Astrocyte of the cerebellum (primary cell): ENCODE data around the gene CLDN20.

ENCODE experiments used
- DNase-seq: peaks from one replicate; pipeline ENCODE4 v3.0.0-alpha.2; 2011; ENCODE audit warnings: low read depth
- H3K4me3 ChIP-seq: 2 replicates; pipeline ENCODE4 v1.5.1; 2011; ENCODE audit warnings: mild to moderate bottlenecking, low read depth, low read length, moderate library complexity
- CTCF ChIP-seq: IDR thresholded peaks from 2 replicates; pipeline ENCODE4 v1.5.1; 2012; ENCODE audit warnings: low read length, low read depth, moderate library complexity, mild to moderate bottlenecking; ENCODE audit errors: missing control alignments
- in situ Hi-C: cut with HindIII; loops from 2 replicates; pipeline ENCODE4 v1.10.0; 2017; ENCODE audit warnings: low sequenced_read_pairs

Gene CLDN20

DNA sequence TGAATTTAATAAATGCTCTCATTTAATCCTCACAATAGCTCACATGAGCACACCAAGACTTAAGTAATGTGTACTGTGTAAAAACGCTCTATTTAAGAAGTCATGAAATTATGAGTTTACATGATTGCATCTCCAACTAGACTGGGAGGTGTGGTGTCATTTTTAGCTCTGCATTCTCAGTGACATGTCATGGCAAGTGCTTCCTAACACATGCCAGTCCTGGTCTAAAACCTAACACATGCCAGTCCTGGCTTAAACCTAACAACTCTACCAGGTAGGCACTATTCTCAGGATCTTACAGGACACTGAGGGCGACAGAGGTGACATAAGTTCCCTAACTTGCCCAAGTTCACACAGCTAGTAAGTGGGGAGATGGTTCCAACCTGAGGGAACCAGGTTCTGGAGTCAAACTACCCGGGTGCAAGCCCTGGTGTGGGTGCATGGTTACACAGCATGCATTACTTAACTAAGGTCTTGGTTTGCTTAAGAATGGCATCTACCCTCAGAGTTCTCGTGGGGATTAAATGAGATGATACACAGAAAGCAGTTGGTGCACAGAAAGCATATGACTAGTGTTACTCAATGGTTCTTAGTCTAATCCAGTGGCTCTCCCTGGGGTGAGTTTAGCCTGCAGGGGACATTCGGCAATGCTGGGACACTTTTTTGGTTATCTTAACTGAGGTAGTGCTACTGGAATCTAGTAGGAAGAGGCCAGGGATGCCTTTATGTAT is 14.7 kb downstream of the CLDN20 start:
- no peak overlapping the region for H3K4me3 ChIP-seq
- no peak for DNase-seq
- in situ Hi-C loops: no loop called here
- TF ChIP-seq CTCF: no peak

- no peak for DNase-seq
- TF ChIP-seq CTCF: no peak
- H3K4me3 ChIP-seq: no peak overlapping the region
- in situ Hi-C loops: no loop called here
Measured at GRCh38 chr6:155284775-155285174, 21.0 kb downstream of the CLDN20 start.

DNA sequence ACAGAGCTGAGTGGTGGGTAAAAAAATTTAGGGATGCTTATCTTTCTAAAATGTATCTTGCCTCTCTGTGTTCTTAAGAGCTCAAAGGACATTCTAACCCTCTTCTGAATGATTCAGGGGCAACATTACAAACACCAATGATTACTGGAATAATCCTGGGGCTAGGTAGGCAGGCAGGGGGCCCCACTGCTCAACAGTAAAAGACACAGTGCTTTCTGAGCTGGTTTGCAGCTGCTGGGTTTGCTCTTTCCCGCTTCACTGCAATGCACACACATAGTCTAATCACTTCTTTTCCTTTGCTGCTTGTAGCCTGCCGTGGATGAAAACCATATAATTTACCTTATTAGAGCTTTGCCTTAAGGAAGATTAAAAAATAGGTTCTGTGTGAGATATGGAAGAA is 23.9 kb downstream of the CLDN20 start:
- TF ChIP-seq CTCF: peak; percentile 7
- H3K4me3 ChIP-seq: no peak overlapping the region
- DNase-seq: no peak
- in situ Hi-C loops: no loop called here

DNA sequence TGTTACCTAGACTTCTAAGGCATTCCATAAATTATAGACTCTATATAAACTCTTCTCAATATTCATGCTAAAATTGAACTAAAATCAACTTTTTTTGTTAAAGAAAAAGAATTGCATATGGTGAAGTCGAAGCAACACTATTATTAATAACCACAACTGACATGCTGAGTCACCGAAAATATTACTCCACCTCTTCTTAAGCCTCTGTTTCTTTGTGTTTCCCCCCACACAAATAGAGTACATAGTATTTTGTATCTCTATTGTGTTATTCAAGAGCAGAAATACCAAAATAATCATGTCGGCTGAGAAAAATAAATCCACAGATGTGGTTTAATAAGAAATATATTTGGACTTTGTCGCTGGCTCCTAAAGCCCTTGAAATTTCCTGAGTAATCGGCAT is 26.7 kb downstream of the CLDN20 start:
- no peak for DNase-seq
- in situ Hi-C loops: no loop called here
- no peak overlapping the region for H3K4me3 ChIP-seq
- TF ChIP-seq CTCF: no peak

DNA sequence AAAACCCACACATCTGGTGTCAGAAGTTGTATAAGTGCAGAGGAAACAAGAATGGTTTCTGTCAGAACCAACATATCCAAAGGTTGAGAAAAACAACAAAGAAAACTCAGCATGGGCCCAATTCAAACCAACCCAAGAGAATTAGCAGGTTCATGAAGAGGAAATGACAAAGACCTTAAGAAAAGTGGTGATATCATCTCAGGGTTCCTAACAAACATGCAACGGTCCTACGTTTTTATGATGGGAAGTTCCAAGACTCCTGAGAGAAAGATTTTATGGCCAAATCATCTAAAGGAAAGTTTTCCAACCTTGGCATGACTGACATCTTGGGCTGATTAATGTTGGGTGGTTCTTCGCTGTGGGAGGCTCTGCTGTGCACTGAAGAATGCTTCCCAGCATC is 27.5 kb downstream of the CLDN20 start:
- no peak for TF ChIP-seq CTCF
- DNase-seq: no peak
- in situ Hi-C loops: no loop called here
- no peak overlapping the region for H3K4me3 ChIP-seq

- in situ Hi-C loops: no loop called here
- H3K4me3 ChIP-seq: no peak overlapping the region
- TF ChIP-seq CTCF: no peak
- no peak for DNase-seq
Measured at GRCh38 chr6:155292711-155293110, 28.9 kb downstream of the CLDN20 start.

DNA sequence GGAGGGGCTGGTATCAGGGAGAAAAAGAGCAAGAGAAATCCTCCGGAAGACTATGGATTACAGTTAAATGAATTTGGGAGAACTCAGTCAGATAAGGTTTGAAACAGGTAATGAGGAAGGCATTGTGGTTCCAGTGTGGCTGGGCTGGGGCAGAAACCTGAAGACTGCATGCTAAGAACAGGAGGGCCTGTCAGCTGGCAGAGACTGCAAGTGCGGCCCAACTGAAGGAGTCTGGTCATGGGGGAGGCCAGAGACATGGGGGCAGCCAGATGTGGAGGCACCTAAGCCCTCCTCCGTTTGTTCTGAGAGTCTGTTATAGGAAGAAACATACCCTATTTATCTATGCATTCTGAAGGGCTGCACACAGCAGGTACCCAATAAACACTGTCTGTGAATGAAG is 33.9 kb downstream of the CLDN20 start:
- H3K4me3 ChIP-seq: no peak overlapping the region
- in situ Hi-C loops: no loop called here
- DNase-seq: no peak
- no peak for TF ChIP-seq CTCF
